VCaP (cell line): ENCODE data around the gene LMAN1.

Source experiments
- H3K27ac ChIP-seq: fragments of 450-650 bp; 2 replicates; pipeline ENCODE4 v1.5.1; 2017
- CTCF ChIP-seq: fragments of 450-650 bp; conservative IDR thresholded peaks from 2 replicates; pipeline ENCODE4 v1.5.1; 2017; ENCODE audit warnings: mild to moderate bottlenecking, moderate library complexity

The LMAN1 gene

DNA sequence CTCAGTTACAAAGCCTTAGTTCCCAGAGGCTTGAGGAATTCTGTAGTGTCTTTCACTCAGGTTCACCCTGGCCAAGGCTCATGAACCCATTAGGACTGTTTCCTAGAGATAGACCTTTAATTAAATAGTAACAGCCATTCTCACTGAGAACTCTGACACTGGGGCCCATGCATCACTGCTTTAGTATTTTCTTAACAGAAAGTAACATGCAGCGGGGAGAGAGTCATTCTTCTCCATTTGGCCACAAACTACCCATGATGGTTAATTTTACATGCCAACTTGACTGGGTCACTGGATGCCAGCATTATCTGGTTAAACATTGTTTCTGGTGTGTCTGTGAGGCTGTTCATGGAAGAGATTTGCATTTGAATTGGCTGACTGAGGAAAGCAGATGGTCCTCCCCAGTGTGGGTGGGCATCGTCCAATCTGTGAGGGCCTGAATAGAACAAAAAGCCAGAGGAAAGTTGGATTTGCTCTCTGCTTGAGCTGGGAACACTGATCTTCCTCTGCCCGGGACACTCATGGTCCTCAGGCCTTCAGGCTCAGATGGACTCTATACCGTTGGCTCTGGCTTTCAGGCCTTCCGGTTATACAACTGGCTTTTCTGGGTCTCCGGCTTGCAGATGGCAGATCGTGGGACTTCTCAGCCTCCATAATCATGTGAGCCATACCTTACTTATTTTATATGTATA, 35.0 kb downstream of the LMAN1 start:
- TF ChIP-seq CTCF, result no peak
- H3K27ac ChIP-seq, result no peak overlapping the region

GRCh38 chr18:59318460-59319050, 40.5 kb downstream of the LMAN1 start, which contains the start of gene CPLX4:
TSS of gene CPLX4 (minus strand) at chr18:59318649. CDS start at chr18:59318462, 187 bp downstream.
- TF ChIP-seq CTCF, result no peak
- no peak within 1 kb of the TSS for H3K27ac ChIP-seq

- no peak for TF ChIP-seq CTCF
- H3K27ac ChIP-seq, result no peak overlapping the region
Measured at GRCh38 chr18:59311631-59312030, 47.4 kb downstream of the LMAN1 start.

DNA sequence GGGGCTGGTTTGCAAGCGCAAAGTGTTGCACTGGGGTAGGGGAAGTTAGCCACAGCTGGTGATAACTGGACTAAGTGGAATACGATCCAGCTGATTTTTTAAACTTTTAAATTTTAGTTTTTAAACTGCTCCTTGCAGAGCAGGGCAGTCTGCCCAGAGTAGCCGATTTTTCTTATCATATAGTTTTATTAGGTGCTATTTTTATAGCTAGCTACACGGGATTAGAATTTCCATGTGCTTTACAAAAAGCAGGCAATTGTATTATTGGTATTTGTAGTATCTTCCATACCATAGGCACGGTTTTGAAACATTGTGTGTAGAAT, 50.2 kb downstream of the LMAN1 start:
- no peak for TF ChIP-seq CTCF
- no peak overlapping the region for H3K27ac ChIP-seq

- peak; percentile 94 for TF ChIP-seq CTCF
- no peak overlapping the region for H3K27ac ChIP-seq
Measured at GRCh38 chr18:59308248-59308937, 50.7 kb downstream of the LMAN1 start.

DNA sequence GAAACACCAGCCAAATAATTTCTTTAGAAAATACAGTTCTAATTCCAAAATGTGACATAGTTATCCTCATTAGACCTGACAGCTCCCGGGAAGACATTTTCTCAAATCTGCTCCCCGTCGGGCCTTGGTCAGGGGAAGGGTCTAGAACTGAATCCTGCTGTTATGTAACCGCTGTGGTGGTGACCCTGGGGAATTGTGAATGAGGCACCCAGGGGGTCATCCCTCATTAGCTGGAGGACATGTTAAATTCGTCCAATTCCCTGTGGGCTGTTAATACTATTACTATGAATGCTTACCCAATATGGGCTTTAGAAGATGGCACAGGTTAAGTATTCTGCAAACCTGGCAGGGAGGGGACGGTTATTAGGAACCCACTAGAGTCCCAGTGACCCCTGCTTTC, 52.4 kb downstream of the LMAN1 start:
- TF ChIP-seq CTCF, result no peak
- H3K27ac ChIP-seq, result no peak overlapping the region

GRCh38 chr18:59305295-59305694, 53.8 kb downstream of the LMAN1 start:
- TF ChIP-seq CTCF, result no peak
- no peak overlapping the region for H3K27ac ChIP-seq
